HG03342 (cell line): Measurements from ENCODE around the gene BCAP29.
A peak's percentile ranks its signal among the peaks of the same experiment; 100 is the strongest.
"Not testable (repeated sequence)": the region's sequence is repeated elsewhere in the genome, so short reads cannot be mapped to it uniquely, and the experiment has no call there.

Source experiments
- ATAC-seq: cut with Tn5 transposase; IDR thresholded peaks from one replicate; pipeline ENCODE4 v1.9.1; 2021; ENCODE audit warnings: mild to moderate bottlenecking, moderate library complexity; ENCODE audit not compliant: unreplicated experiment

BCAP29 gene

GRCh38 chr7:107615910-107616680, 36.0 kb downstream of the BCAP29 start:
- no peak for ATAC-seq

DNA sequence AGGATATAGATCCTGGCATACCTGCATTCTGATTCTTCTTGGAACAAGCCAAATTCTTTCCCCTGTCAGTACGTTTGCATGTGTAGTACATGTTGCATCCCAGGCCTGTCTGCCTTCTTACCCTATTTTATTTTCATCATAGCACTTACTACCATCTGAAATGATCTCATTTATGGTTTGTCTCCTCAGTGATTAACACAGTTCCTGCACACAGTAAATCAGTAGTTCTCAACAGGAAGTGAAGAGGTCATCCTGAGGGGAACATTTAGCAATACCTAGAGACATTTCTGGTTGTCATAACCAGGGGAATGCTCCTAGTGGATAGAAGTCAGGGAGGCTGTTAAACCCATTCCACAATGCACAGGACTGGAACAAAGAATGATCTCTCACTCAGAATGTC, 42.4 kb downstream of the BCAP29 start:
- peak; percentile 40 for ATAC-seq

DNA sequence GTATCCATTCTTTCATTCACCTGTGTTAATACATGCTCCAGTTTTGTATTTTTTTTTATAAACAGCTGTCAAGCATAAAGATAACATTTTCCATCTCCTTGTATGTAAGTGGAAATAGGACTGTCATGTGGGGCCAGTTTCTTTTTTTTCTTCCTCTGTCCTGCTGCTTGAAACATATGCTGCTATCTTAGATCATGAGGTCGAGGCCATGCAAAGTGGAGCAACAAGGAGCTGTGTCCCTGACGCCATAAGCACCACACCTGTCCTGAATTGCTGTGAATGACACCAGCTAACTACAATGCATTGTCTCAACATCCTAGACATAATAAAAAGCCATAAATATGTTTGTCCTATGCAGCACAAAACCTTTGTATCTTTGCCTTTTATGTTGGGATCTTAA, 42.8 kb downstream of the BCAP29 start:
- no peak for ATAC-seq

GRCh38 chr7:107627002-107627401, 47.0 kb downstream of the BCAP29 start:
- no peak for ATAC-seq

DNA sequence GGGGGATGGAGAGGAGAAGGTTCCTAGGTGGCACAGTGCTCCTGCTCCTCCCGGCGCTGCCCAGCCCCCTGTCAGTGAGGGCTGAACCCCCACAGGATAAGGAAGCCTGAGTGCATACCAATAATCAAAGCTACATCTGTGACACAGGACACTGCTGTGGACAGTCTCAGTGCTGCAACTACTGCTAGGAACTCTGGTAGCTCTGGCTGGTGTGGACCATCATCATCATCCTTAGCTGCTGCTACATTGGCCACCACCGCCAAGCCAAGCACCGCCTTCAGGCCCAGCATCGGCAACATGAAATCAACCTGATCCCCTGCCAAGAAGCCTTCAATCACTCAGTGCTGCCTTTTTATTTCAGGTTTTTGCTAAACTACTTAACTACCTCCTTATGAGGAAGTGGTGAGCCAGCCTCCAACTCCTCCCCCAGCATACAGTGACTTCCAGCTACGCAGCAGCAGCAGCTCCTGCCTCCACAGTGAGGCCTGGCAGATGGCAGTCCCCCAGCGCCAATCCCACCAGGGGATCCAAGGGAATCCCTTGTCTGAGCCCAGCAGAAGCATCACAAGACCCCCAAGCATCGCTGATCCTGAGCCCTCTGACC, 48.5 kb downstream of the BCAP29 start:
- ATAC-seq: no peak

DNA sequence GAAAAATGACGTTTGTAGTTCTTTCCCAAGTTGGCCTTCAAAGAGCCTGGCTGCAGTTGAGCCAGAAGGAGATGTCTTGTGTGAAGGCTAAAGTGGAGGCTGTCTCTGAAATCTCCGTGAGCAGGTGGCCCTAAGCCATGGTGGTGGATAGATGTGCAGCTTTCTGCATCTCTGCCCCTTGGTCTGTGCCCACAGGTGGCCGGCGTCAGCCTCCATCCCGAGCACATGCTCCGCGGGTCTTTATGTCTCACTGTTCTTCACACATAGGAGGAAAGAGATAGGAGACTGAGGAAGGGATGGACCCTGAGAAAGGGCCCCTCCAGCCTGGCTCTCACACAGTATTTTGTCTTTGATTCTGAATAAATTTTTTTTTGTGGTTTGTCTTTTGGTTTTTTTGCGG, 50.3 kb downstream of the BCAP29 start:
- no peak for ATAC-seq

DNA sequence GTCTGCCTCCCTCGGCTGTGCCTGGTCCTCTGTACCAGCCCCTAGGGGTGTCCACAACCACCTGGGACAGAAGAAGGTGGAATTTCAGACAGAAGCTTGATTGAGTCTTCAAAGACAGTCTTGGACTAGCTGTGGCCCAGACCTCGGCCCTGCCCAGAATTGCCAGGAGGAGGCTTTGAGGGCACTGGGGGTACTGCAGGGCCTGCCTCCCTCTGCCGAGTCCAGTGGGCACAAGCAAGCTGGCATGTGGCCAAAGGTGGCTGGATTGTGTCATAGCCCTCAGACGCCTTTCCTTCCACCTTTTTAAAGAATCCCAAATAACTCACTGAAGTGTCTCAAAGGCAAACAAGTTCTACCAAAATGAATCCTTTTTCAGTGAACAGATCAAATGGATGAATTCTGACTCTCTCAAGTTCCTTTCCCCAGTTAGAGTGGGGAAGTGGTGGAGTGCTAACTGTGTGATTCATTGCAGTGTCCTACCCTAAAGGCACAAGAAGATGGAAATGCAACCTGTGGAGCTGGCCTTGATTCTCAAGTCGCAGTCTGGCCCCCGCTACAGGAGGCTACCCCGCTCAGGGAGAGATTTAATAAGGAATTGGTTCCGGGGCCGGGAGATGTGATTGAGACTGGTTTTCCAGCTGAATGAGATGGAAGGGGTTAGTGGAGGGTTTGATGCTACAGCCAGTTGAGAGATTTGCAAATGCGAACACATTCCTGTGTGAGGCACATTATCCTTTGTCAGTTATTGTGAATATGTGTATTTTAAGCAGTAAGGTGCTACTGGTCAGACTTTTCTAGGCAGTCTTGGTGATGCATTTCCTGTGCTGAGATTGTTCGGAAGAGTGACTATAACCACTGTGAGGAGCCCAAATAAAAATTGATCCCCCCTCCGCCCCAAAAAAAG, 51.8 kb downstream of the BCAP29 start:
- no peak for ATAC-seq

DNA sequence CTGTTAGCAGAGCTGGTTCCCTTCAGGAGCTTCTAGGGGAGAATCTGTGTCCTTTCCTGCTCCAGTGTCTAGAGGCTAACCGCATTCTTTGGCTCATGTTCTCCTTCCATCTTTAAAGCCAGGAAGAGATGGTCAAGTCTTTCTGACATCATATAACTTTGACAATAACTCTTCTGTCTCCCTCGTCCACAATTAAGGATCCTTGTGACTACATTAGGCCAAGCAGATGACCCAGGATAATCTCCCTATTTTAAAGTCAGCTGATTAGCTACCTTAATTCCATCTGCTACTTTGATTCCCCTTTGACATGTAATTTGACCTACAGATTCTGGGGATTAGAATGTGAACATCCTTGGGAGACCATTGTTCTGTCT, 52.4 kb downstream of the BCAP29 start:
- no peak for ATAC-seq

- peak; percentile 92 for ATAC-seq
Measured at GRCh38 chr7:107638594-107638993, 58.5 kb downstream of the BCAP29 start.

DNA sequence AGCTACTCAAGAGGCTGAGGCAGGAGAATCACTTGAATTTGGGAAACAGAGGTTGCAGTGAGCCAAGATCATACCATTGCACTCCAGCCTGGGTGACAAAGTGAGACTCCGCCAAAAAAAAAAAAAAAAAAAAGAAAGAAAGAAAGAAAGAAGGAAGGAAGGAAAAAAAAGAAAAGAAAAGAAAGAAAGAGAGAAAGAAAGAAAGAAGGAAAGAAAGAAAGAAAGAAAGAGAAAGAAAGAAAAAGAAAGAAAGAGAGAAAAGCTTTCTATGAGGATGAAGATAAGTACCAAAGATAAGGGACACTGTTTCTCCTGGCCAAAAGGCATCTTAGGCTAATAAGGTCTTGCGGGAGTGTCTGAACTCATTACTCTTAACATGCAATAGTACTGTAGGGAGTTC, 59.0 kb downstream of the BCAP29 start:
- ATAC-seq: not testable (repeated sequence)

DNA sequence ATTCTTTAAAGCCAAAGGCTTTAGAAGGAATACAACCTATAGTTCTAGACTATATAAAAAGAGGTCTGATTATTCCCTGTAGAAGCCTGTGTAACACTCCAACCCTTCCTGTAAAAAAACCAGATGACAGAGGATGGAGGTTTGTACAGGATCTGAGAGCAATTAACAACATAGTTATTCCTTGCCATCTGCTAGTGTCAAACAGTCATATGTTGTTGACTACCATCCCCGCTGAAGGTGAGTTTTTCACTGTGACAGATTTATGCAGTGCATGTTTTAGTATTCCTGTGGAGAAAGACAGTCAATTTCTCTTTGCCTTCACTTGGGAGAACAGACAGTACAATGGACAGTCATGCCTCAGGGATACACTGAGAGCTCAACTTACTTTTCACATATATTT, 61.6 kb downstream of the BCAP29 start:
- ATAC-seq: no peak

DNA sequence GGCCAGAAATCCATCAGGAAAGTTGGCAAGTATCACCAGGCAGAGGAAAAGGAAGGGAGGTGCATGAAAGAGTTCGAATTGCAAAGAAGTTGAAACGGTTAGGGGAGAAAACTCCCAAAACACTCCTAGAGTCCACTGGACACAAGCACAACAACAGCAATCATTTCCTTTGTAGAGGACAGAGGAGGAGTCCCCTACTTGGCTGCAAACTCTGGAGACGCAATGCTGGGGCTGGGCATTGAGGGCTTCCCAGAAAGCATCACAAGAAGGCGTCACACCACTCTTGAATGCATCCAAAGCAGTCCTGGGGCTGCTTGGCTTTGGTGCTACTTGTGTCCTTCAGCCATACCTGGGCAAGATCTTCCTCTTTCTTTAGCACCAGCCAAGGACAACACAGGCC, 62.5 kb downstream of the BCAP29 start:
- ATAC-seq: no peak

DNA sequence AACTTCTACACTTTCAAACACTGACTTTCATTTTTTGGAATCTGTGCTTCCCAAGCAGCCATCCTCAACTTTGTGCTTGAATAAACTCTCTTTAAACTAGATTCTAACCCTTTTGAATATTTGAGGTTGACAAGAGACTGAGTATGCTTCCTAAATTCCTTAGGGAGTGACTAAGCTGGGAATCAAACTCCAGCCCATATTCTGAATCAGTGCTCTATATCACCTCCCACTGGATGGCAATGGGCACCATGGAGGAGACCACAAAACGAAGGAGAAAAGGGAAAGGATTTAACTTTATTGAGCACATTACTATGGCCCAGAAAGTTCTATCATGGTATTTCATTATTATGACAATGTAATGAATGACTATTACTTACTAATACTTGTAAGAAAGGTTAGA, 63.4 kb downstream of the BCAP29 start:
- no peak for ATAC-seq

DNA sequence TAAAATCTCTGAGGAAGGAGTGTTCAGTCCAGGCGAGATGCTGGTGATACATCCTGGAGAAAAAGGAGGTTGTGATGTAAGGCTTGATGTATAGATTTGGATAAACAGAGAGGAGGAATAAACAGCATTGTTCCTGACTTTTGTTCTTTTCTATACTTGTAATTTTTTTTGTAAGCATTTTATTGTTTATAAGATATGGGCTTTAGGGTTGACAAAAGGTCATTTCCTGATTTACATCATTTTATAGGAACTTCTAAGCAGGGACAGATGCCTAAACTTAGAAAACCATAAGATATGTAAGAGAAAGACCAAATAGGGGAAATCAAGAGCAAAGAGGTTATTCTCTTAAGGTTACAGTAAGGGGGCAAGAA, 63.9 kb downstream of the BCAP29 start:
- ATAC-seq: no peak

- no peak for ATAC-seq
Measured at GRCh38 chr7:107644309-107644974, 64.4 kb downstream of the BCAP29 start.

- ATAC-seq: no peak
Measured at GRCh38 chr7:107652642-107653041, 72.6 kb downstream of the BCAP29 start.

- no peak for ATAC-seq
Measured at GRCh38 chr7:107658467-107658866, 78.4 kb downstream of the BCAP29 start.

DNA sequence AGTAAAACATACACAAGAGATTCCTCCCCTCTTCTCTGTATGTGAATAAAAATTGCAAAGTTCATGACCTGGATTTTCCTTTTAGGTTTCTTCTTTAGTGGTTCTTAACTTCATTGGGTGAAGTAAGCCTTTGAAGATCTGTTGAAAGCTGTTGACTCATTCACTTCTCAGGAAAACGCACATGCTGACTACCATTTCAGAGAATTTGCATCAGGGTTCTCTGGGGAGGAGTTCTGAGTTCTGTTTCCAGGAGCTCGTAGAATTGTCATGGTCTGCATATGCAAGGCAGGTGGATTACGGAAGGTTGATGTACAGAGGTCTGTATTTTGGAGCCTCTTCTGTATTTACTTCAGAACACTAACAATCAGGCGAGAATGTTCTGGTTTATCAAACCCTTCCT, 79.6 kb downstream of the BCAP29 start:
- ATAC-seq: peak; percentile 47

DNA sequence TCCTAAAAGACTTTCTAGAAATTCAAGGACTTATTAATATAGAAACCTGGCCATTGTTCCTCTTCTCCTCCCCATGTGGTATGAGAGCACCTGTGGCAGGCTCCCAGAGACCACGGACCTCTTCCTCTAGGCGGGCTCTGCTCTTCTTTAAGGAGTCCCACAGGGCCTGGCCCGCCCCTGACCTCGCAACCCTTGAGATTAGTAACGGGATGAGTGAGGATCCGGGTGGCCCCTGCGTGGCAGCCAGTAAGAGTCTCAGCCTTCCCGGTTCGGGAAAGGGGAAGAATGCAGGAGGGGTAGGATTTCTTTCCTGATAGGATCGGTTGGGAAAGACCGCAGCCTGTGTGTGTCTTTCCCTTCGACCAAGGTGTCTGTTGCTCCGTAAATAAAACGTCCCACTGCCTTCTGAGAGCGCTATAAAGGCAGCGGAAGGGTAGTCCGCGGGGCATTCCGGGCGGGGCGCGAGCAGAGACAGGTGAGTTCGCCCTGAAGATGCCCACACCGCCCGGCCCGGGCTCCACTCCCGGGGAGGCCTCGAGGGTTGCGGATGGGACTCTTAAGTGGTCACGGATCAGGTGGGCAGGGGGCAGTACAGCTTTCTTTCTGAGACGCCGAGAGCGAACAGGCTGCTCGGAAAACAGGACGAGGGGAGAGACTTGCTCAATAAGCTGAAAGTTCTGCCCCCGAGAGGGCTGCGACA, 80.5 kb downstream of the BCAP29 start, which contains the start of gene SLC26A4:
Gene SLC26A4, plus strand, starts transcription at position 448 of the 700 bp plus-strand sequence. CDS start 814 bp downstream, outside the sequence.
- ATAC-seq: peak; percentile 59

GRCh38 chr7:107661081-107661864, 81.2 kb downstream of the BCAP29 start:
- ATAC-seq: peak; percentile 43
